Measurements from ENCODE around the gene CTNNAL1.
"Not testable (repeated sequence)": the region's sequence is repeated elsewhere in the genome, so short reads cannot be mapped to it uniquely, and the experiment has no call there.

Gene CTNNAL1, protein sequence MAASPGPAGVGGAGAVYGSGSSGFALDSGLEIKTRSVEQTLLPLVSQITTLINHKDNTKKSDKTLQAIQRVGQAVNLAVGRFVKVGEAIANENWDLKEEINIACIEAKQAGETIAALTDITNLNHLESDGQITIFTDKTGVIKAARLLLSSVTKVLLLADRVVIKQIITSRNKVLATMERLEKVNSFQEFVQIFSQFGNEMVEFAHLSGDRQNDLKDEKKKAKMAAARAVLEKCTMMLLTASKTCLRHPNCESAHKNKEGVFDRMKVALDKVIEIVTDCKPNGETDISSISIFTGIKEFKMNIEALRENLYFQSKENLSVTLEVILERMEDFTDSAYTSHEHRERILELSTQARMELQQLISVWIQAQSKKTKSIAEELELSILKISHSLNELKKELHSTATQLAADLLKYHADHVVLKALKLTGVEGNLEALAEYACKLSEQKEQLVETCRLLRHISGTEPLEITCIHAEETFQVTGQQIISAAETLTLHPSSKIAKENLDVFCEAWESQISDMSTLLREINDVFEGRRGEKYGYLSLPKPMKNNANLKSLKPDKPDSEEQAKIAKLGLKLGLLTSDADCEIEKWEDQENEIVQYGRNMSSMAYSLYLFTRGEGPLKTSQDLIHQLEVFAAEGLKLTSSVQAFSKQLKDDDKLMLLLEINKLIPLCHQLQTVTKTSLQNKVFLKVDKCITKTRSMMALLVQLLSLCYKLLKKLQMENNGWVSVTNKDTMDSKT

GRCh38 chr9:109012876-109013678 is at the start of gene CTNNAL1:
Gene CTNNAL1 (minus strand): TSS chr9:109013499. CDS start chr9:109013442, 57 bp downstream.
- DNase-seq, result peak; percentile 88

DNA sequence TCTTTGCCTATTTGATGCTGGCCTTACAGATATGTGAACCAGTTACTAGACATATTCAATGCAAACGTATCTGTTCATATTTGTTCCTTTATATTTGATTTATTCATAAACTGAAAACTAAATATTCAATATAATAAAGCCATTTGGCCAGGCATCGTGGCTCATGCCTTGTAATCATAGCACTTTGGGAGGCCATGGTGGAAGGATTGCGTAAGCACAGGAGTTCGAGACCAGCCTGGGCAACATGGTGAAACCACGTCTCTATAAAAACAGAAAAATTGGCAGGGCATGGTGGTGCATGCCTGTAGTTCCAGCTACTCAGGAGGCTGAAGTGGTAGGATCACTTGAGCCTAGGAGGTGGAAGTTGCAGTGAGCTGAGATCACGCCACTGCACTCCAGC is 49.2 kb upstream of the CTNNAL1 start:
- no peak for DNase-seq

GRCh38 chr9:109060191-109060590 is 46.9 kb upstream of the CTNNAL1 start:
- no peak for DNase-seq

DNA sequence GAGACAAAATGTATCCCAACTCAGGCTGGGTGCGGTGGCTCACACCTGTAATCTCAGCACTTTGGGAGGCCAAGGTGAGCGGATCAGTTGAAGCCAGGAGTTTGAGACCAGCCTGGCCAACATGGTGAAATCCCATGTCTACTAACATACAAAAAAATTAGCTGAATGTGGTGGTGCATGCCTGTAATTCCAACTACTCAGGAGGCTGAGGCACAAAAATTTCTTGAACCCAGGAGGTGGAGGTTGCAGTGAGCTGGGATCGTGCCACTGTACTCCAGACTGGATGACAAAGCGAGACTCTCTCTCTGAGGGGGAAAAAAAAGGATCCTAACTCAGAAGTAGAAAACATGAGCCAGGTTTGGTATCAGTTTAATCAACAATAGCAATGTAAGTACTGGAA is 39.8 kb upstream of the CTNNAL1 start:
- DNase-seq, result not testable (repeated sequence)

GRCh38 chr9:109052416-109052815 is 39.1 kb upstream of the CTNNAL1 start:
- DNase-seq, result no peak

GRCh38 chr9:109051733-109052132 is 38.4 kb upstream of the CTNNAL1 start:
- no peak for DNase-seq

DNA sequence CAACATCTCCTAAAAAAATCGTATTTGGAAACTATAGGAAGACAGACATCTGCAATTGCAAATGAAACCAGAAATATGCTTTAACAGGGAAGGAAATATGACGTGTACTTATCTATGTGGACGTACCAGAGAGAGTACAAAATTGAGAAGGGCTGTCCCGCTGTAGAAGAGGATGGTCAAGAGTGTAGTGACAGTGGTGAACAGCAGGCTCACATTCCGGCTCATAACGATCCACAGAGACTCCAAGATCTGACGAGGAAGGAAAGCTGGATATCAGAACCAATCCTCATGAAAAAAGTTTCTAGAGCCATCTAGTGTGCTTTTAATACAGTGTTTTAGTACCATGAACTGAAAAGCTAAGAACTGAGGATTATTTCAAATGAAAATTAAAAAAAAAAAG is 37.1 kb upstream of the CTNNAL1 start:
- no peak for DNase-seq

- DNase-seq, result no peak
Measured at GRCh38 chr9:109048822-109049221, 35.5 kb upstream of the CTNNAL1 start.

DNA sequence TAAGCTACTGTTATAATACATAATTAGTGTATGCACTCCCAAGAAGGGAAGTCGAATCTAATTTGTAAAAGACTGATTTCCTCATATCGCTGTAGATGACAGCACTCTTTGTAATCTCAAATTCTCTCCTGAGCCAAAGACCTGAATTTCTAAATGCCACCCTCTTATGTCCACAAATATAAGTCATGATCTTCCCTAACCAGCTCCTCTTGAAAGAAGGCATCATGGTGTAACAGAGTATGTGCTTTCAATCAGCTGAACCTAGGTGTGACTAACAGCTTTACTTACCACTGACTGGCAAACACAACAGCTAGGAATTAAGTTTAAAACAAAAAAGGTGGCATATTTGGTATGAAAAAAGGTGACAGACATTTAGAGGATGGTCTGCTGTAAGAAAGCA is 34.0 kb upstream of the CTNNAL1 start:
- no peak for DNase-seq

DNA sequence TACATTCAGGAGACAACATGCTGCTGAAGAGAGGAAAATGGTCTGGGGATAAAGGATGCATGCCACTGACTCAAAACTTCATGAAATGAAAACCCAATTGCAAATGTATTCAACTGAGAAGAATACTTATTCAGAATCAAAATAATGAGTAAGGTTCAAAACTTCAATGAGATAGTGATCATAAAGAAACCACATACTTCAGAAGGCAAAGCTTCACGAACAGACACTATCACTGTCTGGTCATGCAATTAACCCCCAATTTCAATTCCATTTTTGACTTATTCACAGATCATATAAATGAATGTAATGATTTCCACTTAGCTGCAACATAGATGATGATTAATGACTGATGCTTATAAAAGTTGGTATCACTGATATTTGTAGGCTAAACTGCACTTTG is 33.0 kb upstream of the CTNNAL1 start:
- no peak for DNase-seq

DNA sequence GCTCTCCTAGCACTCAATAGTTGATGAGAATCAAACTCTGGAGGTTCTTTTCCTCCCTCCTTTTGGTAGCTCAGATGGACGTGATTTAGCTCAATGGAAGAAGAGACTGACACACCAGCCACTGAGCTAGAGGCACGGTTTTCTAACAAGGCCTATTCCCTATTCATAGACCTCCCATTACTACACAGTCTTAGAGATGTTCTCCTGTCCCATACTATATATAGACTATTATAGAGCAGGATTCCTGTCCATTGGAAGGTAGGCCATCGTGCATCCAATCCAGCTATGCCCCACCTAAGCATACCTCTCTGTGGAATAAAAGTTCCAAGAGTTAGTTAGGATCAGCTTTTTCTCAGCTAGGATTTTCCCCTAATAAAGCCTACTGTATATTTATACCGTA is 30.3 kb upstream of the CTNNAL1 start:
- no peak for DNase-seq

DNA sequence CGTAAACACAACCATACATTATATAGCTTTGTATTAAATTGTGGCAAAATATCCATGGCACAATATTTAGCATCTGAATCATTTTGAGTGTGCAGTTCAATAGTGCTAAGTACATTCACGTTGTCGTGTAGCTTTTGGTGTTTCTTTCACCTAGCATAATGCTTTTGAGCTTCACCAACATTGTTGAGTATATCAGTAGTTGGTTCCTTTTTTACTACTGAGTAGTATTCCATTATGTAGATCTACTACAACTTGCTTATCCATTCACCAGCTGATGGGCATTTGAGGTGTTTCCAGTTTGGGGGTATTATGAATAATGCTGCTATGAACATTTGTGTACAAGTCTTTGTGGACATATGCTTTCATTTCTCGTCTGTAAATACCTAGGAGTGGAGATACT is 27.3 kb upstream of the CTNNAL1 start:
- no peak for DNase-seq

- no peak for DNase-seq
Measured at GRCh38 chr9:109039539-109039938, 26.2 kb upstream of the CTNNAL1 start.

GRCh38 chr9:109037946-109038715 is 24.8 kb upstream of the CTNNAL1 start:
- DNase-seq, result no peak

- DNase-seq, result no peak
Measured at GRCh38 chr9:109036744-109037680, 23.7 kb upstream of the CTNNAL1 start.

GRCh38 chr9:109035684-109036423 is 22.6 kb upstream of the CTNNAL1 start:
- no peak for DNase-seq

- no peak for DNase-seq
Measured at GRCh38 chr9:109033941-109034700, 20.8 kb upstream of the CTNNAL1 start.

DNA sequence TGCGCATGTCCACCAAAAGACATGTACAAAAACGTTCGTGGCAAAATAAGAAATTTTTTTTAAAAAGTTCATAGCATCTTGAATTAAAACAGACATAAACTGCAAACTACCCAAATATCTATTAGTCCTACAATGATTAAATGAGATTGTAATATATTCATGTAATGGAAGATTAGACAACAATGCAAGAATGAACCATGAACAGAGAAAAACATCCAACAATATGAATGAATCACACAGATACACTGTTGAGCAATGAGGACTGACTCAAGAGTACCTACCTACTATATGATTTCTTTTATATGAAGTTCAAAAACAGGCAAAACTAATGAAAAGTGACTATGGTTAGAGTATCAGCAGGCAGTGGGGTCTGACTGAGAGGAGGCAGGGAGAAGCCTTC is 17.9 kb upstream of the CTNNAL1 start:
- no peak for DNase-seq

DNA sequence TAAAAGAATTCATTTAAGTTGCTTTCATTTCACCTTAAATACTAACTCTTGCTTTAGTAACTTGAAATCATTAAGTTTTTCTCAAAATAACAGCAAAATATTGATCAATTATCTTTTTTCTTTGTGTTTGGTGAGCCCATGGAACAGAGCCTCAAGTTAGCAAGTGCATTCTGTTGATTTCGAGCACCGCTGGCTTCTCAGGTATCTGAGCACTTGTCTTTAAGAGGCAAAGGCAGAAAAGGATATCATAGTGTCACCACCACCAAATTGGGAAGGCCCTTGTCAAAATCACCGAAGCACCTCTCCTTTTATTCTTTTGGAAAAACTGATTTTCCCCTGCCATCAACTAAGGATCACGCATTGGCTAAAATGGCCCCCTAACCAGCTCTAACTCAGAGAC is 17.1 kb upstream of the CTNNAL1 start:
- no peak for DNase-seq

GRCh38 chr9:109028457-109028856 is 15.2 kb upstream of the CTNNAL1 start:
- DNase-seq, result no peak
